HCT116 (cell line): Measurements from ENCODE around the gene VIT.
A peak's percentile ranks its signal among the peaks of the same experiment; 100 is the strongest.

ENCODE experiments used
- ATF3 ChIP-seq: IDR thresholded peaks from 2 replicates; pipeline ENCODE4 v1.6.1; 2012
- CEBPB ChIP-seq: IDR thresholded peaks from 2 replicates; pipeline ENCODE4 v1.6.1; 2012; ENCODE audit warnings: low read depth
- EGR1 ChIP-seq: IDR thresholded peaks from 2 replicates; pipeline ENCODE4 v1.6.1; 2012; ENCODE audit warnings: low read depth
- EZH2 ChIP-seq: fragments of 200-600 bp; sonication (generic); IDR thresholded peaks from 2 replicates; pipeline ENCODE4 v1.6.1; 2017; ENCODE audit warnings: antibody characterized with exemption, mixed run types
- EZH2phosphoT487 ChIP-seq: fragments of 200-600 bp; IDR thresholded peaks from 2 replicates; pipeline ENCODE4 v1.6.1; 2018; ENCODE audit warnings: antibody characterized with exemption, borderline replicate concordance
- FOSL1 ChIP-seq: IDR thresholded peaks from 2 replicates; pipeline ENCODE4 v1.6.1; 2012; ENCODE audit warnings: low read depth
- JUND ChIP-seq: IDR thresholded peaks from 2 replicates; pipeline ENCODE4 v1.6.1; 2012
- POLR2A ChIP-seq: IDR thresholded peaks from 2 replicates; pipeline ENCODE4 v1.7.0; 2011; ENCODE audit warnings: borderline replicate concordance; ENCODE audit not compliant: insufficient read depth, insufficient read length; ENCODE audit errors: extremely low read depth
- POLR2AphosphoS5 ChIP-seq: IDR thresholded peaks from 2 replicates; pipeline ENCODE4 v1.6.1; 2011; ENCODE audit warnings: mild to moderate bottlenecking, low read depth, low read length, moderate library complexity
- SIN3A ChIP-seq: IDR thresholded peaks from 2 replicates; pipeline ENCODE4 v1.6.1; 2012; ENCODE audit warnings: low read depth
- SP1 ChIP-seq: IDR thresholded peaks from 2 replicates; pipeline ENCODE4 v1.6.1; 2012; ENCODE audit warnings: low read depth
- YY1 ChIP-seq: IDR thresholded peaks from 2 replicates; pipeline ENCODE4 v1.6.1; 2011; ENCODE audit warnings: low read length, low read depth, moderate library complexity, mild to moderate bottlenecking; ENCODE audit not compliant: insufficient replicate concordance; ENCODE audit errors: extremely low read depth
- ZFX ChIP-seq: fragments of 450-650 bp; IDR thresholded peaks from 2 replicates; pipeline ENCODE4 v1.6.1; 2017
- TF ChIP-seq, protein P1 (sequence below), 3 experiments: fragments of 200-600 bp in 1 of 3; sonication (generic) in 1 of 3; IDR thresholded peaks in 2 of 3; conservative IDR thresholded peaks in 1 of 3; 2 replicates each; pipeline ENCODE4 v1.5.1; 2012 to 2017; ENCODE audit warnings: low read depth in 2 of 3, low read length in 2 of 3, antibody characterized with exemption in 1 of 3, borderline replicate concordance in 1 of 3, control low read depth in 1 of 3, mild to moderate bottlenecking in 1 of 3, mixed read lengths in 1 of 3, mixed run types in 1 of 3, moderate library complexity in 1 of 3; ENCODE audit not compliant: insufficient read depth in 1 of 3

DNA sequence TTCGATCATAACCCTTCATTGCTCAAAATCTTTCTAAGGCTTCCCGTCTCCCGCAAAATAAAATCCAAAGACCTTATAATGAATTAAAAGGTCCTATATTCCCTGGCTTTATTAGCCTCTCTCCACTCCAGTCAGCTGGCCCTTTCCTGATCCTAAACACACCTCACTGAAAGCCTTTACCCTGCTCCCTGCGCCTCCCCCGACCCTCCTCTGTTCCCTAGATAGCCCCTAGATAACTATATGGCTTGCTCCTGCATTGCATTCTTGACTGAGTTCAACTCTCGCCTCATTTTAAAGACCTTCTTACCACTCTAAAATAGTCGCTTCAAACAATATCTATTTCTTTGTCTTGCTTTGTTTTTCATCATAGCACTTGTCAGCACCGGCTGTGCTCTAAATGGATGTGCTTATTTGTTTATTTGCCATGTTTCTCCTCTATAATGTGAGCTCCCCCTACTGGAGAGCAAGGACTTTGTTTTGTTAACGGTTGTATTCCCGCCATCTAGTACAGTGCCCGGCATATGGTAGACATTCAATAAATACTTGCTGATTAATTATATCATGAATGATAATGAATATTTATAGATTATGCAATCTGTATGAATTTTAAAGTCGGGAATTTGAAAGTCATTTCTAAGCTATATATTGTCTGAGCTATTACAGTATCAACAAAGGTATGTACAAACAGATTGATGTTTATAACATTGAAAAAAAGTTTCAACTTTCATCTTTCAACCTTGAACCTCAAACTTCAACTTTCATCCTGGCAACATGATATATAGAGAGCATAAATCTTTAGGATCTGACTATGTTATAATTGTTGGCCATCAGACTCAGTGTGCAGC lies 32.4 kb upstream of the VIT start:
- TF ChIP-seq JUND (no peak; the same call in 1 of the 2 replicates), ZFX (no peak), SP1 (no peak), EZH2 (no peak), POLR2A (no peak), POLR2AphosphoS5 (no peak), CEBPB (no peak), SIN3A (no peak), FOSL1 (0 out of 2 replicates have a peak, but pooled peaks have one; percentile 10), EZH2phosphoT487 (no peak), ATF3 (no peak), YY1 (no peak), EGR1 (no peak)
- TF ChIP-seq, protein P1, sequence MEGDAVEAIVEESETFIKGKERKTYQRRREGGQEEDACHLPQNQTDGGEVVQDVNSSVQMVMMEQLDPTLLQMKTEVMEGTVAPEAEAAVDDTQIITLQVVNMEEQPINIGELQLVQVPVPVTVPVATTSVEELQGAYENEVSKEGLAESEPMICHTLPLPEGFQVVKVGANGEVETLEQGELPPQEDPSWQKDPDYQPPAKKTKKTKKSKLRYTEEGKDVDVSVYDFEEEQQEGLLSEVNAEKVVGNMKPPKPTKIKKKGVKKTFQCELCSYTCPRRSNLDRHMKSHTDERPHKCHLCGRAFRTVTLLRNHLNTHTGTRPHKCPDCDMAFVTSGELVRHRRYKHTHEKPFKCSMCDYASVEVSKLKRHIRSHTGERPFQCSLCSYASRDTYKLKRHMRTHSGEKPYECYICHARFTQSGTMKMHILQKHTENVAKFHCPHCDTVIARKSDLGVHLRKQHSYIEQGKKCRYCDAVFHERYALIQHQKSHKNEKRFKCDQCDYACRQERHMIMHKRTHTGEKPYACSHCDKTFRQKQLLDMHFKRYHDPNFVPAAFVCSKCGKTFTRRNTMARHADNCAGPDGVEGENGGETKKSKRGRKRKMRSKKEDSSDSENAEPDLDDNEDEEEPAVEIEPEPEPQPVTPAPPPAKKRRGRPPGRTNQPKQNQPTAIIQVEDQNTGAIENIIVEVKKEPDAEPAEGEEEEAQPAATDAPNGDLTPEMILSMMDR (IDR thresholded peaks at IDR 0.05 in 2 of 3, conservative IDR thresholded peaks at IDR 0.05 in 1 of 3; ENCODE audit: borderline replicate concordance in 1 of 3, insufficient read depth in 1 of 3, low read depth in 2 of 3, low read length in 2 of 3): peak; percentile 79 to 92 (median 85)
